A549 (cell line): ENCODE measurements around the gene CPE. TPM values are rescaled to one million over a fixed set of nuclear protein-coding genes. Genes with fewer than 3 reads are reported as not detected.
"Not testable (repeated sequence)": the region's sequence is repeated elsewhere in the genome, so short reads cannot be mapped to it uniquely, and the experiment has no call there.

Experiments used
- ATAC-seq, 2 experiments: fragments of 200-7000 bp in 1 of 2; fragments of >200 bp in 1 of 2; cut with Nextera tagmentation in 1 of 2; cut with Tn5 transposase in 1 of 2; 3 replicates each; pipeline versions ENCODE4 v1.8.0 to v1.9.1; 2018 to 2020; ENCODE audit warnings: mild to moderate bottlenecking in 1 of 2, moderate library complexity in 1 of 2
- CTCF ChIA-PET: fragments of 300-600 bp; sonication (Branson Sonifier 250); formaldehyde crosslinking; extraction: SDS; loops from one replicate; lab custom pipeline; 2021; ENCODE audit warnings: antibody characterized with exemption, inconsistent platforms; lab: Yijun Ruan, JAX
- POLR2A ChIA-PET: fragments of 350-600 bp; formaldehyde crosslinking; extraction: SDS; loops from one replicate; lab custom pipeline; 2021; ENCODE audit warnings: antibody characterized with exemption, inconsistent platforms; lab: Yijun Ruan, JAX
- DNase-seq, 2 experiments: peaks; one replicate each; pipeline versions ENCODE4 v3.0.0 to v3.0.0-alpha.2; 2011 to 2016; ENCODE audit warnings: low read depth in 1 of 2, low spot score in 1 of 2
- FAIRE-seq: peaks from 2 replicates; lab custom pipeline; 2011; peaks lifted over from hg19 to GRCh38; lab: Jason Lieb, UNC
- H3K27ac ChIP-seq, 2 experiments: fragments of >200 bp; sonication (Bioruptor Twin); formaldehyde crosslinking; 3 replicates each; pipeline ENCODE4 v1.5.1; 2016 to 2017
- H3K4me1 ChIP-seq: fragments of >200 bp; sonication (Bioruptor Twin); formaldehyde crosslinking; 3 replicates; pipeline ENCODE4 v1.6.1; 2016
- H3K4me2 ChIP-seq: fragments of >200 bp; sonication (Bioruptor Twin); formaldehyde crosslinking; 3 replicates; pipeline ENCODE4 v1.6.1; 2016
- H3K4me3 ChIP-seq: fragments of >200 bp; sonication (Bioruptor Twin); formaldehyde crosslinking; 3 replicates; pipeline ENCODE4 v1.5.1; 2016
- H3K9me3 ChIP-seq: fragments of >200 bp; sonication (Bioruptor Twin); formaldehyde crosslinking; 3 replicates; pipeline ENCODE4 v1.6.1; 2016
- MAFK ChIP-seq: fragments of 450-650 bp; IDR thresholded peaks from 2 replicates; pipeline ENCODE4 v1.6.1; 2014; ENCODE audit not compliant: partially characterized antibody
- RAD21 ChIP-seq, 2 experiments: fragments of >200 bp in 1 of 2; sonication (Bioruptor Twin) in 1 of 2; formaldehyde crosslinking in 1 of 2; IDR thresholded peaks in 1 of 2; conservative IDR thresholded peaks in 1 of 2; 2 replicates in 1 of 2; 3 replicates in 1 of 2; pipeline ENCODE4 v1.6.1; 2012 to 2018; ENCODE audit warnings: inconsistent platforms in 1 of 2
- SMC3 ChIP-seq: fragments of >200 bp; sonication (Bioruptor Twin); formaldehyde crosslinking; IDR thresholded peaks from 3 replicates; pipeline ENCODE4 v1.6.1; 2018; ENCODE audit warnings: inconsistent platforms
- ZNF302 ChIP-seq: fragments of 250-450 bp; sonication (Bioruptor Pico); IDR thresholded peaks from 2 replicates; pipeline ENCODE4 v1.9.0; 2021; ENCODE audit warnings: inconsistent platforms, mild to moderate bottlenecking, moderate library complexity
- WGBS: methylation state at CpG from one replicate; pipeline ENCODE4 v1.1.6; 2017; ENCODE audit errors: missing lambda C conversion rate; 5-methylcytosine and 5-hydroxymethylcytosine counted together
- polyA plus RNA-seq, 4 experiments: library from polyadenylated mRNA; depleted of rRNA in 3 of 4; stranded (reverse); fragments of >200 nt; fragmentation: RNase III in 1 of 4; extraction: RNeasy Plus Mini Kit Qiagen cat#74134 plus additional on column Dnase treatment in 1 of 4; gene quantifications; 2 replicates in 3 of 4; 3 replicates in 1 of 4; pipeline ENCODE4 v1.2.3, GENCODE V29; 2011 to 2017
- TF ChIP-seq, protein P1 (sequence below): fragments of >200 bp; sonication (Bioruptor Twin); formaldehyde crosslinking; IDR thresholded peaks from 3 replicates; pipeline ENCODE4 v1.6.1; 2016
- TF ChIP-seq, protein P2 (sequence below): fragments of 450-650 bp; IDR thresholded peaks from 2 replicates; pipeline ENCODE4 v1.6.1; 2014; ENCODE audit warnings: antibody characterized with exemption
- TF ChIP-seq, protein P3 (sequence below): fragments of >200 bp; sonication (Bioruptor Twin); formaldehyde crosslinking; IDR thresholded peaks from 3 replicates; pipeline ENCODE4 v1.5.1; 2016

The CPE gene
- polyA plus RNA-seq, 2 of the 4 experiments (the other 2 are of a cell fraction) = 1.6 to 1.9 TPM

DNA sequence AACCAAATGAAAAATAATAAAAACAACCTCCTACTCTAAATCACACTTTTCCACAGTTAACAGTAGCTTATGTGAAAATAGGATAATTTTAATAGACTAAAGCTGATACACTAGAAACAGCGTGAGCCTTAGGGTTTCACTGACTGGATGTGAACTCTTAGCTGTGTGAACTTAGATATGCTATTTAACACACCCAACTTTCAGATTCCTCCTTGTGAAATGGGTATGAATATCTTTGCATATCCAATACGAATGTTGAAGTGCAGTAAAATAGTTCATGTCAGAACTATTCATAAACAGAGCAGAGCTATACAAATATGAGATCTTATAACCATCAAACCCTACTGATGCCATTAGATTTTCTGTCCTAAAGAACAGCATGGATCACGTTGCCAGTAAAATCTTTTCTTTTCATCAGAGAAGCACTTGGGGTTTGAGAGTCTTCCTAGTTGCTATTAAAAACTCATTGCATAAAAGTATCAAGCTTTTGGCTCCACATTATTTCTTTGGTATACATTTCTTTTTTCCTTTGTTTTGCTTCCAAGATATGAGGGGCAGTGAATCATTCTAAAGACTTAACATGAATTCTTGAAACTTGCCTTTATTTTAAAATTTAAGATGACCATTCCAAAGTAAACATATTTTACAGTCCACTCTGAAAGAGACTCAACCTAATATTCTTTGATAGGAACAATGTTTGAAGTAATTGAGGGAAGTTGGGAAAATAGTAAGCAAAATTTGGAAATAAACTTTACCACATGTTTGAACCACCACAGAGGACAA is 102.4 kb downstream of the CPE start (continued):
- TF ChIP-seq, protein P1, sequence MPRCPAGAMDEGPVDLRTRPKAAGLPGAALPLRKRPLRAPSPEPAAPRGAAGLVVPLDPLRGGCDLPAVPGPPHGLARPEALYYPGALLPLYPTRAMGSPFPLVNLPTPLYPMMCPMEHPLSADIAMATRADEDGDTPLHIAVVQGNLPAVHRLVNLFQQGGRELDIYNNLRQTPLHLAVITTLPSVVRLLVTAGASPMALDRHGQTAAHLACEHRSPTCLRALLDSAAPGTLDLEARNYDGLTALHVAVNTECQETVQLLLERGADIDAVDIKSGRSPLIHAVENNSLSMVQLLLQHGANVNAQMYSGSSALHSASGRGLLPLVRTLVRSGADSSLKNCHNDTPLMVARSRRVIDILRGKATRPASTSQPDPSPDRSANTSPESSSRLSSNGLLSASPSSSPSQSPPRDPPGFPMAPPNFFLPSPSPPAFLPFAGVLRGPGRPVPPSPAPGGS = no peak

DNA sequence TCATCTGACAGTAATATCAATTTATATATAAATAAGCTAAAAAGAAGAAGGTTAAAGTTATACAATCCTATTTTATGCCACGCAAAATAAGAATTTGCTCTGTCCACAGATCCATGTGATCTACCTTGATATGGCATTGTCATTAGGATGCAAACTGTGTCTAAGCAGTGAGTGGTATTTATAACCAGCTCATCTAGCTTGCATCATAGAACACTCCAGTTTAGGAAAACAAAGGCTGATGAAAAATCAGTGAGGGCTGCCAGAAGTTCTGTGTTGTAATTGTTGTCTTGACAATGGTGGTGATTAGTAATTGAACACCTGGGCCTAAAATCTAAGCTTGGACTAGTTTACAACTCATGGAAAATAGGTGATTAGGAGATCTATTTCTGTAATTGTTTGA is 111.0 kb downstream of the CPE start:
- ChIA-PET CTCF (interaction anchor here (0.9 to 1.4 kb wide), 3 partner anchors 17 to 359 kb away, joined by 3 read pairs; no protein-coding TSS in a partner anchor), POLR2A (no interaction called here)
- TF ChIP-seq ZNF302 (CRISPR knock-in tag) (no peak), MAFK (no peak), SMC3 (no peak), RAD21 (conservative IDR thresholded peaks at IDR 0.05 in 1 of 2, IDR thresholded peaks at IDR 0.05 in 1 of 2) (no peak)
- Histone ChIP-seq H3K4me1 (no peaks in the 10 kb centered on the region), H3K27ac (no peak overlapping the region), H3K9me3 (no peaks in the 10 kb centered on the region), H3K4me3 (no peak overlapping the region), H3K4me2 (no peak overlapping the region)
- 67% methylated on average over 1 of the region's 1 CpG for WGBS
- FAIRE-seq (no peak), DNase-seq (no peak), ATAC-seq (no peak)

DNA sequence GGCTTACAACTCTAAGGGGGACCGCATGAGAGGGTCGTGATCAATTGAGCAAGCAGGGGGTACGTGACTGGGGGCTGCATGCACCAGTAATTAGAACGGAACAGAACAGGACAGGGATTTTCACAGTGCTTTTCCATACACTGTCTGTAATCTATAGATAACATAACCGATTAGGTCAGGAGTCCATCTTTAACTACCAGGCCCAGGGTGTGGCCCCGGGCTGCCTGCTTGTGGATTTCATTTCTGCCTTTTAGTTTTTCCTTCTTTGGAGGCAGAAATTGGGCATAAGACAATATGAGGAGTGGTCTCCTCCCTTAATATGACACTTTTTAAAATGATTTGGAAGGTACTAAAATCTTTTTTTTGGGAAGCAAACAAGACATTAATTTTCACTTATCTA is 113.8 kb downstream of the CPE start:
- H3K4me1 ChIP-seq, H3K4me3 ChIP-seq, H3K27ac ChIP-seq, H3K4me2 ChIP-seq, DNase-seq, ATAC-seq, POLR2A ChIA-PET, FAIRE-seq, H3K9me3 ChIP-seq: not testable (repeated sequence)
- 21% methylated on average over 6 of the region's 6 CpGs for WGBS
- CTCF ChIA-PET = interaction anchor here (0.9 to 2.0 kb wide), 15 partner anchors 10 to 763 kb away, joined by 3 to 11 read pairs (median 3); no protein-coding TSS in a partner anchor

DNA sequence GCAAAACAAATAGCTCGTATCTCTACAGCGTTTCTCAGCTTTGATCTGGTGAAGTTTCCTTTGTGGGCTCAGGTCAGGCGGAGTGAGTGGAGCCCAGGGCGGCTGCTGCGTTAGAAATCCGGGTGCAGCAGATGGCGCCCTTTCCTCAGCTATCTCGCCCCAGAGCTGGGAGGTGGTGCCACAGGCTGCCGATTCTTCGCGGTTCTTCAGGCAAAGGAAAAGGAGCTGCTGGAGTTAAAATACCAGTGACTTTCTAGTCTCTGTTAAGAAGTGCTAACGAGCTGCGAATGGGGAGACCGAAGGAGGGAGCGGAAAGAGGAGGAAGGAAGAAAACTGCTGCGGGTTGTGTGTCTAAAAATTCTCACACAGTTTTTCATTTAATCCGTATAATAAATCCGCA is 114.6 kb downstream of the CPE start:
- ChIA-PET CTCF (interaction anchor here (0.7 to 2.4 kb wide), 33 partner anchors 9 to 1110 kb away, joined by 3 to 12 read pairs (median 4); no protein-coding TSS in a partner anchor), POLR2A (no interaction called here)
- ATAC-seq = peak; percentile 99 to 100
- no peak for FAIRE-seq
- no peaks in the 10 kb centered on the region for H3K4me1 ChIP-seq
- peak overlapping the region; percentile 76 for H3K4me2 ChIP-seq
- H3K4me3 ChIP-seq = no peak overlapping the region
- DNase-seq = peak; percentile 23 to 52
- no peak overlapping the region for H3K27ac ChIP-seq
- WGBS = 11% methylated on average over 16 of the region's 18 CpGs
- TF ChIP-seq SMC3 (peak; percentile 78), RAD21 (conservative IDR thresholded peaks at IDR 0.05 in 1 of 2, IDR thresholded peaks at IDR 0.05 in 1 of 2) (peak; percentile 84 to 87)
- TF ChIP-seq, protein P2, sequence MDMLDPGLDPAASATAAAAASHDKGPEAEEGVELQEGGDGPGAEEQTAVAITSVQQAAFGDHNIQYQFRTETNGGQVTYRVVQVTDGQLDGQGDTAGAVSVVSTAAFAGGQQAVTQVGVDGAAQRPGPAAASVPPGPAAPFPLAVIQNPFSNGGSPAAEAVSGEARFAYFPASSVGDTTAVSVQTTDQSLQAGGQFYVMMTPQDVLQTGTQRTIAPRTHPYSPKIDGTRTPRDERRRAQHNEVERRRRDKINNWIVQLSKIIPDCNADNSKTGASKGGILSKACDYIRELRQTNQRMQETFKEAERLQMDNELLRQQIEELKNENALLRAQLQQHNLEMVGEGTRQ = no peak
- TF ChIP-seq, protein P3, sequence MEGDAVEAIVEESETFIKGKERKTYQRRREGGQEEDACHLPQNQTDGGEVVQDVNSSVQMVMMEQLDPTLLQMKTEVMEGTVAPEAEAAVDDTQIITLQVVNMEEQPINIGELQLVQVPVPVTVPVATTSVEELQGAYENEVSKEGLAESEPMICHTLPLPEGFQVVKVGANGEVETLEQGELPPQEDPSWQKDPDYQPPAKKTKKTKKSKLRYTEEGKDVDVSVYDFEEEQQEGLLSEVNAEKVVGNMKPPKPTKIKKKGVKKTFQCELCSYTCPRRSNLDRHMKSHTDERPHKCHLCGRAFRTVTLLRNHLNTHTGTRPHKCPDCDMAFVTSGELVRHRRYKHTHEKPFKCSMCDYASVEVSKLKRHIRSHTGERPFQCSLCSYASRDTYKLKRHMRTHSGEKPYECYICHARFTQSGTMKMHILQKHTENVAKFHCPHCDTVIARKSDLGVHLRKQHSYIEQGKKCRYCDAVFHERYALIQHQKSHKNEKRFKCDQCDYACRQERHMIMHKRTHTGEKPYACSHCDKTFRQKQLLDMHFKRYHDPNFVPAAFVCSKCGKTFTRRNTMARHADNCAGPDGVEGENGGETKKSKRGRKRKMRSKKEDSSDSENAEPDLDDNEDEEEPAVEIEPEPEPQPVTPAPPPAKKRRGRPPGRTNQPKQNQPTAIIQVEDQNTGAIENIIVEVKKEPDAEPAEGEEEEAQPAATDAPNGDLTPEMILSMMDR = peak; percentile 69
- TF ChIP-seq, all 56 proteins: peak for 3
- H3K9me3 ChIP-seq = no peaks in the 10 kb centered on the region
